HG03442 (cell line): ENCODE data around the gene YEATS4.
"Not testable (repeated sequence)": the region's sequence is repeated elsewhere in the genome, so short reads cannot be mapped to it uniquely, and the experiment has no call there.

Experiments used
- ATAC-seq: cut with Tn5 transposase; IDR thresholded peaks from one replicate; pipeline ENCODE4 v1.9.1; 2021; ENCODE audit warnings: mild to moderate bottlenecking, moderate library complexity; ENCODE audit not compliant: unreplicated experiment

YEATS4 gene

GRCh38 chr12:69359531-69360347 is at the start of gene YEATS4:
Gene YEATS4, plus strand, starts transcription at chr12:69359743. Its CDS starts 230 bp downstream, at chr12:69359973.
- ATAC-seq, result peak; percentile 83

- no peak for ATAC-seq
Observed at GRCh38 chr12:69313209-69313608, 46.3 kb upstream of the YEATS4 start.

- not testable (repeated sequence) for ATAC-seq
Observed at GRCh38 chr12:69316784-69317183, 42.8 kb upstream of the YEATS4 start.

GRCh38 chr12:69317233-69317632 is 42.3 kb upstream of the YEATS4 start:
- not testable (repeated sequence) for ATAC-seq

GRCh38 chr12:69318225-69318624 is 41.3 kb upstream of the YEATS4 start:
- no peak for ATAC-seq

- no peak for ATAC-seq
Observed at GRCh38 chr12:69321351-69321750, 38.2 kb upstream of the YEATS4 start.

- peak; percentile 96 for ATAC-seq
Observed at GRCh38 chr12:69324797-69325466, 34.6 kb upstream of the YEATS4 start.

- ATAC-seq, result no peak
Observed at GRCh38 chr12:69328426-69328825, 31.1 kb upstream of the YEATS4 start.

GRCh38 chr12:69329669-69330428 is 29.7 kb upstream of the YEATS4 start:
- ATAC-seq, result no peak

GRCh38 chr12:69330475-69331473 is 28.8 kb upstream of the YEATS4 start:
- peak; percentile 65 for ATAC-seq

GRCh38 chr12:69331519-69331908 is 28.0 kb upstream of the YEATS4 start:
- ATAC-seq, result peak; percentile 13

- ATAC-seq, result no peak
Observed at GRCh38 chr12:69331909-69332684, 27.4 kb upstream of the YEATS4 start.

GRCh38 chr12:69332815-69333358 is 26.7 kb upstream of the YEATS4 start:
- ATAC-seq, result no peak

GRCh38 chr12:69334158-69334557 is 25.4 kb upstream of the YEATS4 start:
- no peak for ATAC-seq

- no peak for ATAC-seq
Observed at GRCh38 chr12:69337311-69338090, 22.0 kb upstream of the YEATS4 start.

GRCh38 chr12:69338120-69338859 is 21.3 kb upstream of the YEATS4 start:
- ATAC-seq, result no peak

GRCh38 chr12:69338936-69339335 is 20.6 kb upstream of the YEATS4 start:
- no peak for ATAC-seq

- no peak for ATAC-seq
Observed at GRCh38 chr12:69339999-69340398, 19.5 kb upstream of the YEATS4 start.
